GM12865 (cell line): ENCODE results near the gene ARFGEF3.
A peak's percentile ranks its signal among the peaks of the same experiment; 100 is the strongest.
"Not testable (repeated sequence)": the region's sequence is repeated elsewhere in the genome, so short reads cannot be mapped to it uniquely, and the experiment has no call there.

Experiments
- DNase-seq: peaks from one replicate; pipeline ENCODE4 v3.0.0; 2010; ENCODE audit warnings: low read depth
- H3K4me3 ChIP-seq: 2 replicates; pipeline ENCODE4 v1.5.1; 2011; ENCODE audit warnings: mild to moderate bottlenecking, low read depth, low read length, control low read depth
- CTCF ChIP-seq: IDR thresholded peaks from 2 replicates; pipeline ENCODE4 v1.5.1; 2011; ENCODE audit warnings: low read length, control low read depth, low read depth, inconsistent platforms; ENCODE audit not compliant: insufficient read depth; ENCODE audit errors: missing control alignments

The ARFGEF3 gene

GRCh38 chr6:138285800-138286199 is 124.1 kb downstream of the ARFGEF3 start:
- no peak for DNase-seq
- TF ChIP-seq CTCF: no peak
- no peak overlapping the region for H3K4me3 ChIP-seq

- DNase-seq: no peak
- no peak for TF ChIP-seq CTCF
- H3K4me3 ChIP-seq: no peak overlapping the region
Observed at GRCh38 chr6:138286698-138287097, 125.0 kb downstream of the ARFGEF3 start.

GRCh38 chr6:138287144-138287955 is 125.6 kb downstream of the ARFGEF3 start:
- no peak overlapping the region for H3K4me3 ChIP-seq
- DNase-seq: peak; percentile 58
- peak; percentile 78 for TF ChIP-seq CTCF

- not testable (repeated sequence) for DNase-seq, H3K4me3 ChIP-seq
Observed at GRCh38 chr6:138288428-138289085, 126.8 kb downstream of the ARFGEF3 start.

GRCh38 chr6:138289739-138290138 is 128.0 kb downstream of the ARFGEF3 start:
- H3K4me3 ChIP-seq: no peak overlapping the region
- peak; percentile 28 for DNase-seq
- TF ChIP-seq CTCF: peak; percentile 28

GRCh38 chr6:138290423-138290962 is 128.8 kb downstream of the ARFGEF3 start:
- no peak overlapping the region for H3K4me3 ChIP-seq
- no peak for TF ChIP-seq CTCF

GRCh38 chr6:138291036-138291848 is 129.5 kb downstream of the ARFGEF3 start:
- TF ChIP-seq CTCF: no peak
- H3K4me3 ChIP-seq: no peak overlapping the region
- DNase-seq: no peak

More at GRCh38 chr6:138290423-138290962, 128.8 kb downstream of the ARFGEF3 start:
- no peak for DNase-seq
